Colon (tissue), 2 donors: ENCODE data around the gene CDH4.

ENCODE experiments used
- FAIRE-seq: peaks from 2 replicates; lab custom pipeline; 2012; peaks lifted over from hg19 to GRCh38; lab: Jason Lieb, UNC
- donor health status: control.
- donor health status: control.

CDH4 gene

GRCh38 chr20:61356196-61356595, 104.1 kb downstream of the CDH4 start:
- FAIRE-seq, result no peak

DNA sequence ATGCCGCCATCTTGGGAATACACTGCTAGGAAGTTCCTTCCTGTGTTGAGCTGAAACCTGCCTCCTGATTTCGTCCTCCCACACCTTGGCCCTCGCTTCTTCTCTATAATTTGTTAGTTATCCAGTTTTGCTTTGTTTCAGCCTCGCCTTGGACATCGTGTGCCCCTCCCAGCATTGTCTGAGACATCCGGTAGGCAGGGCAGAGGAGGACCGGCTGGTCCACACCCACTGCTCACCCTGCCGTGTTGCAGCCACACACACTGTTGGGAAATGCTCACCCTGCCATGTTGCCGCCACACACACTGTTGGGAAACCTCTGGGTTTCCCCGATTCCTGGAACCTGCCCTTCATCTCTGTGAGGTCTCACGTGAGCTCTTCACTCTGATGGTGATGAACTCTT, 105.1 kb downstream of the CDH4 start:
- no peak for FAIRE-seq

DNA sequence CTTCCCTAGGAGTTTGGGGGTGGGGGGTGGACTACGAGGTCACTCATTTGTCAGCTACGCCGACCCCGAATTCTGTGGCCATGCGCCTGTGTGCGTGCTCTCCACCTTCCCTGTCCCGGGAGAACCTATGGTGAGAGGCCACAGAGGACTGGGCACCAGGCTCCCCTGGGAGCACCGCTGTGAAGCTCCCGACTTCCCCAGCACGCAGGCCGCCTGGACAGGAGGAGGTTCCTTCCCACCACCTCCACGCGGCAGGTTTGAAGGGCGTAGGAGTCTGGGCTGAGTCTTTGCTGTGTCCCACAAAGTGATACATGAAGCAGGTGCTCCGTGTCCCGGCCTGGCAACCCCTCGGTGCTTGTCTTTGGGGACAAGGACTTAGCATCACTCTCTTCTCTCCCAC, 107.2 kb downstream of the CDH4 start:
- no peak for FAIRE-seq

DNA sequence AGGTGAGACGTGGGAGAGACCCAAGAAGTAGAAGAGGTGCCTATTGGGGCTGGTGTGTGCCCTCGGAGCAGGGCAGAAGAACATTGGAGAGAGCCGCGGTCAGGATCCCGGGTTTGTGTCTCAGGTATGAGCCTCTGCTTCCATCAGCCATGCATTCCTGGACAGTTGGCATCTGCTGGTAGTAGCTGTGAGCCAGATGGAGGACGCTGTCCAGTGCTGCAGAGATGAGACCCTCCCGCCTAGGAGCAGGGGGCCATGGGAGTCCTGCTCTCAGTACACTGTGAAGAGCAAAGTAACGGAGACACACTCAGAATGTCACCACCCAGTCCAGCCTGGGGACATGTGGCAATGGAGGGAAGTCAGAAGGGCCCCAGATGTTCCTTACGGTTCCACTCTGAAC, 108.2 kb downstream of the CDH4 start:
- FAIRE-seq, result no peak

DNA sequence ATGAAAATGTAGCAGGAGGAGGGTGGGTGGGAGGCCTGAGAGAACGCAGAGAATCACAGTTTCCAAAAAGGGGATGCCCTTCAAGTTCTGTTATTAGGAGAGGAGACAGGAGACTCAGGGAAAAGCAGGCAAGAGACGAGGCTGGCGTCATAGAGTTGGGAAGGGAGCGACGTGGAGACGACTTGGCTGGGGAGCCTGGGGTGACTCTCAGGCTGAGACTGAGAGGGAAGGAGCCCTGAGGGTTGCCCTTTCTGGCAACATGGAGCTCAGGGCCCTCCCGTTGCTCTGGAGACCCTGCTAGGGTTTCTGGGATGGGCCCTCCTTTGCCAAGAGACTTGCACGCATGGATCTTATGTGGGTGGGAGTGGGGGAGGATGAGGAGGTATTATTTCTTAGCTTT, 108.9 kb downstream of the CDH4 start:
- no peak for FAIRE-seq

GRCh38 chr20:61361501-61361900, 109.4 kb downstream of the CDH4 start:
- no peak for FAIRE-seq

DNA sequence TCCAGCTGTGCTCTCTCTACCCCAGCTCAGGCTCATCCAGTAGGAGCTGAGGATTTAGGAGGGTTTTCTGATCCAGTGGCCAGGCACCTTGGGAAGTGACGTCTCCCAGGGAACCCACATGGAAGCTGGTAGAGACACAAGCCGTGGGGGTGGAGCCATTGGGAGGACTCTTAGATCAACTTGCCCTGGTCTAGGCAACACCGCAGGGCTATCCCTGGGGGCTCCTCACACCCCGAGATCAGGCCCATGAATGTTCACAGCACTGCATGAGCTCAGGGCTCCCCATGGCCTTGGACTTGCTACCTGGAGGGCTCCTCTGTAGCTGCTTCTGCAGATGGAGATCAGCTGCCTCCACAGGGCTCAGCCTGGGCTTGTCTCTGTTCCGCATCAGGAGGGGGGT, 112.1 kb downstream of the CDH4 start:
- FAIRE-seq, result no peak

GRCh38 chr20:61366914-61367313, 114.9 kb downstream of the CDH4 start:
- FAIRE-seq, result no peak

DNA sequence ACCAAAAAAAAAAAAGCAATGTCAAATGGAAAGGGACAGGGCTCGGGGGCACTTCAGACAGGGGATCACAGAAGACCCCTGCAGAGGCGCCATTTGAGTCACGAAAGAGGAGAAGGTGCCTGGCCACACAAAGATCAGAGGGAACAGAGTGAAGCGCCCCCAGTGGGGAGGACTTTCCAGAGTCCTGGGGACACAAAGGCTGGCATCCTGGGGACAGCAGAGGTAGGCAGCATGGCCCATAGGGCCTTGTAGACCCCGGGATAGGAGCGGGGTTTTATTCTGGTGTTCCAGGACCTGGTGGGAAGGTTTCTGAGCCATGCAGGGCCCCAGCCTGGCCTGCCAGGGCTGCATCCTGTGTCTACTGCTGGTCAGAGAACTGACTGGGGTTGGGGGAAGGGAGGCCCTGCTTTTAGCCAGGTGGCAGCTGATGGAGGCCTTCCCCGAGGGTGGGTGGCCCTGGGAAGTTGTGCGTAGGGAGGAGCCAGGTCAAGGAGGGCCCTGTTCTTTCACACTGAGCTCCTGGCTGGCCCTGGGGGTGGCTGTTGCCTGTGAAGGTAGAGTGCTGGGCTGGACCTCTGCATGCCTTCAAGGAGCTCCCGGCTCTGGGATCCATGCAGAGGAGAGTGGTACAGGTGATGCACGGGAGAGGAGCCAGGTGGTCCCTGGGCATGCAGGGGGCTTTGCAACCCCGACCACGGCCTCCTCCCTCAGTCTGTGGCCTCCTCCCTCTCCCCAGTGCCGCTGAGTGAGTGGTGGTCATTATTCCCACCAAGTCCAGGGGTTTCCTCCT, 117.9 kb downstream of the CDH4 start:
- FAIRE-seq, result no peak

DNA sequence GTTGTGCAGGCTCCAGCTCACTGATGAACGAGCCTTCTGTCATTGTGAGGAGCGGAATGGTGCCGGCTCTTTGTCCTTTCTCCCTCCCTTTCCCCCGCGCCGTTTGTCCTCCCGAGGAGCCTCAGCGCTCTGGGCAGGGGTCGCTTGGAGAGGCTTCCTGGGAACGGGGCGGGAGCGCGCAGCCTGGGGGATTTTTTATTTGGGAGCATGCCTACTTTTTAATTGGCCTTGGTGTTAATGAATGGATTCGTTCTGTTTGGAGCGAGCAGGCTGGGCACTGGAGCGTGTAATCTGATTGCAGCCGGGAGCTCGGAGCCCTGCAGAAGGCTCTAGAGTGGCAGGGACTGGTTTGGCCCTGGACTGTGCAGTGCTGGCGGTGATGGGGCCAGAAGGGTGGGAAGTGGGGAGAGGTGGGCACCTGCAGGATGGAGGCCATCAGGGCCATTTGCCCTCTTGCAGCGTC, 118.8 kb downstream of the CDH4 start:
- no peak for FAIRE-seq

DNA sequence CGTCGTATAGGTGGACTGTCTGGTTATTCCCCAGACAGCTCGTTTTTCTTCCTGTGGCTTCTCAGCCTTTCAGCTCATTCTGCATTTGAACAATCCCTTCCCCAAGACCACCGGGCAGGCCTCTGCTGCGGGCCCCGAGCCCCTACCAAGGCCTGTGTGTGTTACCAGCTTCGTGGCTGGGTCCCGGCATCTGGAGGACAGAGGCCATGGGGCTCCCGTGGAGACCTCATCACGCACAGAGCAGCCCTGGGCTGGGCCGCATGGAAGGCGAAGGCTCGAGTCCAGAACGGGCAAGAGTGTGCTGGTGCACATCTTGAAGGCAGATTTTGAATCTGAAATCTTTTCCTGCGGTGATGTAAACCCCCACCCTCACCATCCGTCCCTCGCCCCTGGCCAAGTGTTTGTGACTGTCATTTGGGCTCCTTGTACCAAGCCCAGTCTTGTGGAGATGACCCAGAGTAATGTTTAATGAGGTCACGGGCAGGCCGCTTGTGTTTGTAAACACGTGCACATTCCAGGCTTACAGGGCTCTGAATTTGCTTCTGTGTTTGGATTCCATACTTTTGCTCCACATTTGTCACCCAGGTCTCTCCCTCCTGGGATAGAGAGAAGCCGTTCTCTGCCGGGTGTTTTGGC, 119.6 kb downstream of the CDH4 start:
- FAIRE-seq, result no peak

DNA sequence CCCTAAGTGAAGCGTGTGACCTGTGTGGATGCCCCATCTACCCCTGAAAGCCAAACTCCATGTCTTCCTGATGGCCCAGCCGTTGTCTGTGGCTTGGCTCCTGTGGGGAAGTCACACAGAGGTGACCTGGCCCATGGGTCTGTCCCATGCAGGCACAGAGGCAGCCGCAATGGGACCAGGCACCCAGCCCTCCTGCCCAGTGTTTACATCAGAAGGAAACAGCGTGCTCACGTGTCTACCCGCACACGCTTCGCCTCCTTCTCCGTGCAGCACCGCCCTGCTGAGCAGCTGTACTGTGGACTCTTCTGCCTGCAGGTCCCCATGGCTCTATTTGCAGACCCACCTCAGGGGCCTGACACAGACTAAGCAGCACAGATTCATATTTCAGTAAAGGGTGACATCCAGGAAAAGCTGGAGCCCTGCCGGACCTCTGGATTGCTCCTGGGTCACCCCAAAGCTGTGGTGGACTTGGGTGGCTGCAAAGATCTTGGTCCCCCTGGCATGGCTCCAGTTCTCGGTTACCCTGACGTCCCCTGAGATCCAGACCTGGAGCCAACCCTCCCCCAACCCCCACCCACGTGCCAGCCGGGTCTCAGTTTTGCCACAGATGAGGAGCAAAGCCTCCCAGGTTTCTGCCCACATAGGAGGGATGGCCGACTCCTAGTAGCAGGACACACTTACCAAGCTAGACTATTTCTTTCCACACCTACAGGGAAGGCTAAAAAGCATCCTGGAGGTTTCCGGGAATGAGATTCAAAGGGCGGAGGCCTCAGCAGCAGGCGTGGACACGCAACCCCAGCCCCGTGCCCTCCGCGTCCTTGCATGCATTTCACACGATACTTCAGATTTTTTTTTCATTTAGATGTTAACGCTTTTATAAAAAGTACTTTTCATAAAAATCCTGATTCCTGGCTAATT, 120.3 kb downstream of the CDH4 start:
- FAIRE-seq, result no peak

DNA sequence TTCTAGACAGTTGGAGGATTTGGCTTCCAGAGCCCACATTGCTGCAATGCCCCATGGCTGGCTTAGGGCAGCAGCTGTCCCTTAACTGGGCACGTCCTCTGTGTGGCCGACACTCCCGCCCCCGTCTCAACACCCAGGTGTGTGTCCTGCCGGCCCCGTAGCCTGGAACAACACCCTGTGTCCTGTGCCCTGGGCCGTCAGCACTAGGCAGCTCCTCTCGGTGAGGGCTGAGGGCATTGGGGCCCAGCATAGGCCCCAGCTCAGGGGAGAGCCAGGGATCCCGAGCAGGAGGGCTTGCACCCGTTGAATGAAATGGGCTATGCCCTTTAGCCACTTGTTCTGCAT, 121.0 kb downstream of the CDH4 start:
- FAIRE-seq, result no peak

- no peak for FAIRE-seq
Measured at GRCh38 chr20:61373956-61374545, 122.0 kb downstream of the CDH4 start.

GRCh38 chr20:61376541-61377240, 124.6 kb downstream of the CDH4 start:
- FAIRE-seq, result no peak

- no peak for FAIRE-seq
Measured at GRCh38 chr20:61378694-61379355, 126.8 kb downstream of the CDH4 start.

- no peak for FAIRE-seq
Measured at GRCh38 chr20:61379898-61380544, 128.0 kb downstream of the CDH4 start.

DNA sequence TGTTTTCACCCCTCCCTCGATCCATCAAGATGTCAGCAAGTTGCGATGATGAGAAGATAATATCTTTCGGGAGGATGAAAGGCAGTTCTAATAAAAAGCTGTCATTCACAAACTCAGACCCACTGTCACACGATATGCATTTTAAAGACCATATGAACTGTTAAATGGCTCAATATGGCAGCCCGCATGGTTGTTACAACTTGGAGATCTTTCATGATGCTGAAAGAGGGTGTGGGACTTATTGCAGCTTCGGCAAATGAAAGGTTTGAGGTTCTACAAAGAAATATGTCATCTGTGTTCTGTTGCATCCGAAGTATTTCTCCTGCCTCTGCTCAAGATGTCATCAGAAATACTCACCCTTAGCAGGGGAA, 128.5 kb downstream of the CDH4 start:
- no peak for FAIRE-seq

DNA sequence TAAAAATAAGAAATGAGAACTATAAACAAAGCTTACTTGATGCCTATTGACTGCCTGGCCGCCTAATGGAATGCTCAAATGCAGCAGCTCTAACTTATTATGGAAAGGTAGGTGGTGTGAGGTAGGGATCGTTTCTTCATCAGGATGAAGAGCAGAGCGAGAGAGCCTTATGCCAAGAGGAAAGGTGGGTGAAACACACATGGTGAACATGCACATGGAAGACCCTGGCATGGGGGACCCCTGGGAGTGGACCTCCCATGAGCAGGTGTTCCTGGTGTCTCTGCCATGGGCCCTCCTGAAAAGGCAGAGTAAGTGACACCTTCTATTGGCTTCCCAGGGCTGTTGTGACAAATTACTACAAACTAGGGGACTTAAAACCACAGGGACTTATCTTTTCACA, 130.1 kb downstream of the CDH4 start:
- no peak for FAIRE-seq

DNA sequence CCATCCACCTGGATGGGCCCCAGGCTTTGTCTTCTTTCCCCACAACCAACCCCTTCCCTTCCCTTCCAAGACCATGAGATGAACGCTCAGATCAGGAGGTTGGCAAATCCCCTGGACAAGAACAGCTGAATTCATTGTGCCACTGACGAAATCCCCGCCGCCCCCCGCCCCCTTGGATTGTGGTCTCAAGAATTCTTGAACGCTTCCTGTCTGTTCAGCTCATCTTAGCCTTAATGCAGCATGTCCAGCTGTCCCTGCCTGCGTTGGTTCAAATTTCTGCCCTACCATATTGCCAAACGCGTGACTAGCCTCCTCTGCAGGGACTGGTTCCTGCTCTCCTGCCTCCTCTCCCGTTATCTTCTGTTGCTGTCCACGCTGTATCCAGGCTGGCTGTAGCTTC, 133.2 kb downstream of the CDH4 start:
- no peak for FAIRE-seq

- no peak for FAIRE-seq
Measured at GRCh38 chr20:61385731-61386130, 133.7 kb downstream of the CDH4 start.
